T-helper 1 cell (primary cell): ENCODE results near the gene LDLRAD3.

Experiments used
- DNase-seq, 5 donors: peaks; one replicate each; pipeline ENCODE4 v3.0.0-alpha.2; 2012 to 2020

The LDLRAD3 gene

DNA sequence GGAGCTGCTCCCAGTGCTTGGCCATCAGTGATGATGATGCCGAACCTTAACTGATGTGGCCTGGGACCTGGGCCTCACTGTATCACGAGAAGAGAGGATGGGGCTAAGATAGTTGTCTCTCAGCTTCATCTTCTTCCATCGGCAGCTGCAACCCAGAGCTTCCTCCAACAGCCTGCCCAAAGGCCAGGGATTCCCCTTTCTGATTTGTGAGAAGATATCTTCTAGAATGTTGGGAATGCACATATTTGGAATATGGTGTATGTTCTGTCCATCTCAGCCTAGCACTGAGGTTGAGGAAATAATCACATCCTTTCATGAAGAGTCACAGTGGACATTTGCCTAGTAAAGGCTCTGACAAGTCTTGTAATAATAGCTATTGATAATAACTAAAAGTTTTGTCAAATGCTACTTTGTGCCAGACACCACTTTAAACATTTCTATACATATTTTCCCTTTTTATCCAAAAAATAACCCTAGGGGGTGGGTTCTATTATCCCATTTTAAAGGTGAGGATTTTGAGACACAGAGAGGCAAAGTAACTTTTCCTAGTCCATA, 272.3 kb downstream of the LDLRAD3 start:
- no peak for DNase-seq

DNA sequence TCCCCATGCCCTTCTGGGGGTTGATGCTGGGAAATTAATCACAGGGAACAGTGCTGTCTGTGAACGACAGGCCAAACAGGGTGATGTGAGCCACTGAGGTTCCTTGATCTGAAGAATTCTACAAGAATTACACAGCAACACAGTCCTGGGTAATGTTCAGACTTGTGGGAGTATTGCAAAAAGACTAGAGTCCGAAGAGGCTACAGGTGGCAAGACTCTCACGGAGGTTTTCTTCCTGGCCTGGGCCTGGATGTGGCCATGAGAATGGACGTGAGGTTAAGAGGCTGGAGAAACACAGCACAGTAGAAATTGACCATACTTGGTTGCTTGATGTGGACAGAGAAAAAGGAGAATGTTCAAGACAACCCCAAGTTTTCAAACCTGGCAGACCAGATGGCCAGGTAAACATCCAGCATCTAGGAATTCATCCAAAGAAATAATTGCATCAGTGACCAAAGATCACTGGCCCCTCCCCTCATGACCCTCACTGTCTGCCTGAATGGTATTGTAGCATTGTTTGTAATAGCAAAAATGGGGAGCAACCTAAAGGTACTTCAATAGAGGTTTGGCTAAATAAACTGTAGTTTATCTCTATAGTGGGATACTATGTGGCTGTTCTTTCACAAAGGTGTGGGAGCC, 274.5 kb downstream of the LDLRAD3 start:
- DNase-seq: no peak

DNA sequence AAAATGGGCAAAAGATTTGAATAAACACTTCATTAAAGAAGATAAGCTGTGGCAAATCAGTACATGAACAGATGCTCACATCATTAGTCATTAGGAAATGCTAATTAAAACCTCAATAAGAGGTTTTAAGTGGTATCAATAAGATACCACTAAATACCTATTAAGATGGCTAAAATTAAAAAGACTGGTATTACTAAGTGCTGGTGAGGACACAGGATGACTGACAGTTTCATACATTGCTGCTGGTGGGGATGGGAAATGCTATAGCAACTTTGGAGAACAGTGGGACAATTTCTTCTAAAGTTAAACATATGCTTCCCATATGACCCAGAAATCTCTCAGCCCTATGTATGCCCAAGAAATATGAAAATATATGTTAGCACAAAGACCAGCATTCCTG, 276.1 kb downstream of the LDLRAD3 start:
- no peak for DNase-seq

DNA sequence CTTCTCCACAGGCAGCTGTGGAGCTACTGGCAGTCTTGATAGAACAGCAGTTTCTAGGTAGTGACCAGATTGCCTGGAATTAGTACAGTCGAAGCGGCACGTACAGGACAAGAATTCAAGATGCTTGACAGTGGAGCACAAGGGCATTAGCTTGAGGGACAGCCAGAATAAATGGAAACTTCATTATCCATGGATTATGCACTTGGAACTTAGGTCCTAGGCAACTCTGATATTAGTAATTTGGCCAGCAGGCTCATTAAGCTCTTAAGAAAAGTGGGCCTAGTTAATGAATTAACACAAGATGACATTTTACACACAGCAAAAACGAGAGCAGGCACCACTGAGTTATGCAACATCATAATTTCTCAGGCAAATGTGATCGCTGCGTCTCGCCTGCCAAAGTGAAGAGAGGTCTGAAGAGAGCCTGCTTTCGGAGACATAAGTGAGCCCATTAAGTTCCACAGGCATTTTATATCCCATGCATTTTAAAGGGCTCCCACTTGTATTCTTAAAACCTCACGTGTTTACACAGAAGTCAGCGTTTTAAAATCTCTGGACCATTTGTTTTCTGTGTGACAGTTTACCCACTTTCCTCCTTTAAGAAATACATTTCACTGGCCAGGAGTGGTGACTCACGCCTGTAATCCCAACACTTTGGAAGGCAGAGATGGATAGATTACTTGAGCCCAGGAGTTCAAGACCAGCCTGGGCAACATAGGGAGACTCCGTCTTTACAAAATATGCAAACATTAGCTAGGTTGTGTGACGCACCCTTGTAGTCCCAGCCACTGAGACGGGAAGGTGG, 279.2 kb downstream of the LDLRAD3 start:
- no peak for DNase-seq

DNA sequence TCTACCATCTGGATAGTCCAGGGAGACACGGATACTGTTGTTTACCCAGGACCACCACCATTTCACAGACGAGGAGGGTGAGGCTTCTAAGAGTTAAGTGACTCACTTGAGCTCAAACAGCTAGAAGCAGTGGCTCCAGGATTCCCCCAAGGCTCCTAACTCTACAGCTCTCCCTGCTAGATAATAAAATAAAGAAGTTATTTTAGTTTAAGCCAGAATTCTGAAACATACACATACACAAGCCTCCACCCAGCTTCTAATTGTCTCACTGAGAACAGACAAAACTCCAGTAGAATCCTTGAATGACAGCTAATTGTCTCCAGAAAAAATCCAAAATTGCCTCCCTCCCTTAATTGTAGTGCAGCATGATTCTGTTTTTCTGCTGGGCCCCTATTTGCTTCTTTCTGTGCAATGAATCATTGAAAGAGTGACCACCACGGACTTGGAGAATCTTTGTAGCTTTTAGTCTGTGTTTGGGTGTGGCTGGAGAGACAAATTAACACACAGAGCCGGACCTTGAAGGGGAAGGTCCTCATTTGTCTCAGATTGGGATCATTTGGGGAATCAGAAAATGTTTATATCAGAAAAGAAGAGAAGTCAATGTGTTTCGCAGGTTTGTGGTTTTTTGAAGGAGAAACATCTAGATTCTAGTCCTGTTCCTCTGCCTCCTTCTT, 280.5 kb downstream of the LDLRAD3 start:
- no peak for DNase-seq

DNA sequence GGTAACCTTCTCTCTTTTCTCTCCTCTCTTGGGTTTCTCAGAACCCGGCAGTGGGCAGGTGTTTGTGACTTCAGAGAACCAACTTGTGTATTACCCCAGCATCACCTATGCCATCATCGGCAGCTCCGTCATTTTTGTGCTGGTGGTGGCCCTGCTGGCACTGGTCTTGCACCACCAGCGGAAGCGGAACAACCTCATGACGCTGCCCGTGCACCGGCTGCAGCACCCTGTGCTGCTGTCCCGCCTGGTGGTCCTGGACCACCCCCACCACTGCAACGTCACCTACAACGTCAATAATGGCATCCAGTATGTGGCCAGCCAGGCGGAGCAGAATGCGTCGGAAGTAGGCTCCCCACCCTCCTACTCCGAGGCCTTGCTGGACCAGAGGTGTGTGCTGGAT, 283.2 kb downstream of the LDLRAD3 start:
- DNase-seq: no peak

DNA sequence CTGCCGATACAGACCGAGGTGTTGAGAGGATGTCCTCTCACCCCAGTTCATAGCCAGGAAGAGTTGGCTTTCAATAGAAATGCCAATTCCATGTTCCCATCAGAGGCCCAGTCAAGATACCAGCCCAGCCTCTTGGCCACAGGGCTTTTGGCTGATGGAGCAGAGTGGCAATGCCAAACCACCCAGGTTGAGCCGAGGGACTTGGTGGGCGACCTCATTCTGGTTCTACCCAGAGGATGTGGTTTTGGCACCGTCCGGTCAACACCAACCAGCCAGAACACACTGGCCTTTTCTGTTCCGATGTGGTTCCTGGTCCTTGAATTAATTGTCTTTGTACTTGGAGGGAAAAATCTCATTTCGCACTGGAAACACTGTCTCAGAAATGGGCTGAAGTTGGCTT, 284.8 kb downstream of the LDLRAD3 start:
- no peak for DNase-seq

DNA sequence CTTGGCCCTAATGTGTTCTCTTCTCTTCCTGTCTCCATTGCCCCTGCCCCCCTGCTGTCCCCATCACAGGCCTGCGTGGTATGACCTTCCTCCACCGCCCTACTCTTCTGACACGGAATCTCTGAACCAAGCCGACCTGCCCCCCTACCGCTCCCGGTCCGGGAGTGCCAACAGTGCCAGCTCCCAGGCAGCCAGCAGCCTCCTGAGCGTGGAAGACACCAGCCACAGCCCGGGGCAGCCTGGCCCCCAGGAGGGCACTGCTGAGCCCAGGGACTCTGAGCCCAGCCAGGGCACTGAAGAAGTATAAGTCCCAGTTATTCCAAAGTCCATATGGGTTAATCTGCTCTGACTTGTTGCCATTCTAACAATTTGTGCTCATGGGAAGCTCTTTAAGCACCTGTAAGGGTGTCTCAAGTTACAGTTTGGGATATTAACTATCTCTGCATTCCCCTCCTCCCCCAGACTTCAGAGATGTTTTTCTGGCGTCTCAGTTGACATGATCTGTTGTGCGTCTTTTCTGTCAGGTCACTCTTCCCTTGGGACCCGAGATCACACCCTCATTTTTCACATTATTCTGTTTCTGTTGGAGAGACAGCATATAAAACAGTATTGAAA, 285.3 kb downstream of the LDLRAD3 start:
- DNase-seq: no peak

DNA sequence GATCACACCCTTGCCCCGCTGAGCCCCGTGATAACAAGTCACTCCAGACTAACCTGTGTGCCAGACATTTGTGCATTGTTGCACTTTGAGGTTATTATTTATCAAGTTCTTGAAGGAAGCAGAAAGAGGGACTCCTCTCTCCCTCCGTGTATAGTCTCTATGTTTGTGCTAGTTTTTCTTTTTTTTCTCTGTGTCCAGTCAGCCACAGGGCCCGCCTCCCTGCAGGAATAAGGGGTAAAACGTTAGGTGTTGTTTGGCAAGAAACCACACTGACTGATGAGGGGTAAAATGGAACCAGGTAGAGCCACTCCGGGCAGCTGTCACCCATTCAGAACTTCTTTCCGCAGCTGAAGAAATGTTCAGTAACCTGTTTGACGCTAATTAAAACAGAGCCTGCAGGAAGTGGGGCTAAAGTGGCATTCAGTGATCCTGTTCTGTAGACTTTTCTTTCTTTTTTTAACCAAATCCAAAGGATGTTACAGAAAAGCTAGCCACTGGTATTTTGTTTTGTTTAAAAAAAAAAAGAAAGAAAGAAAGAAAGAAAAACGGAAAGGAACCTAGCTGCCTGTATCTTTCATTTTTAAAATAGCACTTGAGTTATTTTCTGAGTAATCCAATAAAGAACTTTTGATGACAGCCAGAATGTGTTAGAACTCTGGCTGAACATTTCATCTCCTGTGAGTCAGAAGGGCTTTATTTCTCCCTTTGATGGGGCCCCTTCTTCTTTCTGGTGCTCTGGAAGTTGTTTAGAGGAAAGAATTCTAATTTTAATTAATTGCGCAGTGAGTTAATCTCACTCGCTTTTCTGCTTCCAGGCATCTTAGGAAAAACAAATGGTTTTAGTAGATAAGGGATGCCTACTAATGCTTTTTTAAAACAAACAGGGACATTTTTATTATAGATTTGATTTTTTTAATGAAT, 287.2 kb downstream of the LDLRAD3 start:
- no peak for DNase-seq

DNA sequence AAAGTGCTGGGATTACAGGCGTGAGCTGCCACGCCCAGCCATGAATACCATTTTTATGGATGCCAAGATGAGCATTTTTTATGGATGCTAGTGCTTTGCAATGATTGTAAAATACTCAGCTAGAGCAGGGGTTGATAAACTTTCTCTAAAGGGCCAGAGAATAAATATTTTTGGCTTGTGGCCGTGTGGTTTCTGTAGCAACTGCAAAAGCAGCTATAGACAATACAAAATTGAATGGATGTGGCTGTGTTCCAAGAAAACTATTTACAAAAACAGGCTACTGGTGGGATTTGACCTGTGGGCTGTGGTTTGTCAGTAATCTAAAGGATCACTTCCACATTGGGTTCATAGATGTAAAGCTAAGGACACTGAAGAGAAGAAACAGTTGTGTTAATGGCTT, 289.3 kb downstream of the LDLRAD3 start:
- no peak for DNase-seq

DNA sequence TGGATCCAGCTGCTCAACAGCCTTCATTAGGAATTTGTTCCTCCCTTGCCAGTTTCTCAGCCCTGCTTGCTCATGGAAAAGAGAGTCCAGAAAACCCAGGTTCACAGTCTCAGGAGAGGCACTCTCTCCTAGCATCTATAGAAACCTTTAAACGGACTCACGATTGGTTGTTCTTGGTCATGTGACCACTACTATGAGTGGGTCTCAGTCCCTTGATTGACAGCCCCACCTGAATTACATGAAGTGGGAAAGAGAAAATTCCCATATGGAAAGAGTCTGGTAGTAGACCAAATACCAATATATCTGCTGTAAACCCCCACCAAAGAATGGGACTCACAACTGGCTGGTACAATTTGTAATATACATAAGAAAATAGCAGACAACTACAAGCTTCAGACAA, 291.0 kb downstream of the LDLRAD3 start:
- no peak for DNase-seq

DNA sequence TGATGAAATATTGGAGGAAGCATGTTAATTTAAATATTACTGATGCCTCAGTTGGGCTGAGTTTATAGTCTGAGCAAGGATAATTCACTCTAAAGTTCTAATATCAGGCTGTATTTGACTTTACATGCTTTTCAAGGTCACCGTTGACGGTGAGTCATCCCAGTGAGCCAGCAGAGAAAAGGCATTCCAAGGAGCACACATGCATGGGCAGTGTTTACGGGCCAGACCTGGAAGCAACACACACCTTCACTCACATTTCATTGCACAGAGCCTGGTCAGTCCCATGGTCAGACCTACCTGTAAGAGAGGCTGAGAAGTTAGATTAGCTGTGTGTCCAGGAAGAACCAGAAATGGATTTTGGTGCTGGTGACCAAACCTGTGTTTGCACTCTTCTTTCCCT, 291.9 kb downstream of the LDLRAD3 start:
- no peak for DNase-seq

DNA sequence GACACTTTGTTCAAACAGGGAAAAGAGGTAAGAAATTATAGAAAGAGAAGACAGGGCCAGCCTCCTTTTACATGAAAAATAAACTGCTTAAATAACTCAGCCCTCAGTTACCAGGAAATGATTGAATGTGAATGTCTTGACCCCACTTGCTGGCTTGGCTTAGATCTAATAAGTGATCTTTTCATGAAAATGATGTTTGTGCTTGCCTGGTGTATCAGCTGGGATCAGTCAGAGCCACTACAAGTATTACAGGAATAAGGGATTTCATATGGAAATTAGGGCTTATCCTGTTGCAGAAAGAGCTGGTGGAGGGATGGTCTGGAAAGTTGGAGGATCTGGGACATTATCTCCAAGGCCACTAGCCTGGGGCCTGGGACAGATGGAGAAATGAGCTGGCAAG, 293.5 kb downstream of the LDLRAD3 start:
- no peak for DNase-seq

DNA sequence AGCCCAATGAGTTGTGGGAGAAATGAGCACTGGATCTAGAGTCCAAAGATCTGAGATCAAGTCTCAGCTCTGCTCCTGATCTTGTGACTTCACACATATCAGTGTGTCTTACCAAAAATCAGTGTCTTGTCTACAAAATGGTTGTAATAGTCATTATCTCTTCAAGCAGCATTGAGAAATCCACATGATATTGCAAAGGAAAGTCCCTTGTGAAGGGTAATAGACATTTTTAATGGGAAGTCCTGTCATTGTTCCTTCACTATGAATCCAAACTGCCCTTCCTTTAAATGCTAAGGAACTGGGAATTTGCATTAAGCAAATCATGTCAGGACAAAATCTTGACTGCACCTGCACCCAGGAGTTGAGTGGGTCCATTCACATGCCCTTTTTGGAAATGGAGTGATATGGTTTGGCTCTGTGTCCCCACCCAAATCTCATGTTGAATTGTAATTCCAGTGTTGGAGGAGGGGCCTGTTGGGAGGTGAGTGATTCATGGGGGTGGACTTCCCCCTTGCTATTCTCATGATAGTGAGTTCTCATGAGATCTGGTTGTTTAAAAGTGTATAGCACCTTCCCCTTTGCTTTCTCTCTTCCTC, 294.3 kb downstream of the LDLRAD3 start:
- no peak for DNase-seq

DNA sequence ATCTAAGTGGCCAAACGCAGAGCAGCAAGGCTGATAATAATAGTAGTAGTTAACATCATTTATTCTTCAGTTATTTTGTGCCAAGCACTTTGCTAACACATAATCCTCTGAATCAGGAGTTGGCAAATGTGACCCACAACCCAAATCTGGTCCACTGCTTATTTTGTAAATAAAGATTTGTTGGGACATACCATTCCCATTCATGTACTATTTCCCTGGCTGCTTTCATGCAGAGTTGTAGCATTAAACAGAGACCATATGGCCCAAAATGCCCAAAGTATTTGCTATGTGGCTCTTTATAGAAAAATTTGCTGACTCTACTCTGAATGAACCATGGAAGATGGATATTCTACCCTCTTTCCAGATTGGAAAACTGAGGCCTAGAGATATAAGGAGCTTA, 295.0 kb downstream of the LDLRAD3 start:
- no peak for DNase-seq

DNA sequence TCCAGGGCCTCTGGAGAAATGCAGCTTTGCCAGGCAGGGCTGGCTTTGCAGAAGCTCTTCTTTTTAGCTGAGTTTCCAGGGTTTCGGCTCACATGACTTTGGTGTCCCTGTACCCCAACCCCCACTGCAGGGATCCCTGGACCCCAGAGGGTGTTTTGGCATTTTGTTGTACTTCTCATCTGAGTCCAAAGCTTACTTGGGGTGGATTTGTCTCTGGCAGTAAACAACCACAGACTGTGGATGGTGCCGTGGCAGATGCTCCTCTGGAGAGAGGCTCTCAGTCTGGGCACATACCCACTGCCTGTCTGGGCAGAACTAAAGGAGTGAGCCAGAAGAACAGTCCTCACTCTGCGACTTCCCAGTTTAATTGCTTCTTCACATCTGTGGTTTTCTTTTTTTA, 295.8 kb downstream of the LDLRAD3 start:
- DNase-seq: no peak

DNA sequence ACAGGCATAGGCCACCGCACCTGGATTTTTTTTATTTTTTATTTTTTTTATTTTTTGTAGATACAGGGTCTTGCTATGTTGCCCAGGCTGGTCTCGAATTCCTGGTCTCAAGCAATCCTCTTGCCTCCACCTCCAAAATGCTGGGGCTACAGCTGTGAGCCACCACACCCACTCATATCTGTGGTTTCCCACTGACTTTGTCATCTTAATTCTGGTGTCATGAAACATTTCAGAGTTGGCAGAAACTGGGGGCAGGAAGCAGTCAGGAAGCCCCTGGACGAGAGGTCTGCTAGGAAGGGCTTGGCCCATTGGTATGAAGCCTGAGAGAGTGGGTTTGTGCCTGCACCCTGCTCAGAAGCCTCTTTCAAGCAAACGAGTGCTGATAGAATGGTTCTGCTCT, 296.3 kb downstream of the LDLRAD3 start:
- no peak for DNase-seq

DNA sequence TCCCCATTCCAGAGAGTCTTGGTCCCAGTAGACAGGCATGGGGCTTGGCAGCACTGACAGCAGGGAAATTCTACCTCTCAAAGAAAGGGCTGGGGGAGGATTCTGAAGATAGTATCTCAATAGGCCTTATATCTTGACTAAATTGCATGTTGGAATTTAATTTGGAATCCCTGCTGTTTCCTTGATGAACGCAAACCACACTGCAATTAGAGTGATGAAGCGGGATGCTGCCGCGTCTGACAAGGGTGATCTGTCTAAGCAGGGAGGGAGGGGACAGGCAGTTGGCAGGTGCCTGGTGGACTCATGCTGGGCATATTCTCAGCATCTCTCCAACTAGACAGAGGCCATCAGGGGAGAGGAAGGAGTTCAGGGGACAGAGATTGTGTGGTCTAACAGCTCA, 296.9 kb downstream of the LDLRAD3 start:
- DNase-seq: no peak

DNA sequence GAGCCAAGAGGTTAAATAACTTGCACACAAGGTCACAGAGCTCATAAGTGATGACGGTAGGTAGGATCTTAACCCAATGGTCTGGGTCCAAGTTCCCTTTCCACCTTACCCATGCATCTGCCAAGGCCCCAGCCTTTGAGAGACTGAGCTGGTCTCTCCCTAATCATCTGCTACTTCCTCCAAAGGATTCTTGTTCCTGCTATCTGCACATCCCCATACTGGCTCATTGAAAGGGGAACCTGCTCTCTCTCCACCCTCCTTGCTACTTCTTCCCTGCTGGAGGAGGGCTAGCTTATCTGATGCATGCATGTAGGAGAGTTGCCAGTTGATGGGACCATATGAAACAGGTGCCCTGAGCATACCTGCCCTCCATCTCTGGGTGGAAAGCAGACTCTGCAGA, 297.6 kb downstream of the LDLRAD3 start:
- DNase-seq: no peak

DNA sequence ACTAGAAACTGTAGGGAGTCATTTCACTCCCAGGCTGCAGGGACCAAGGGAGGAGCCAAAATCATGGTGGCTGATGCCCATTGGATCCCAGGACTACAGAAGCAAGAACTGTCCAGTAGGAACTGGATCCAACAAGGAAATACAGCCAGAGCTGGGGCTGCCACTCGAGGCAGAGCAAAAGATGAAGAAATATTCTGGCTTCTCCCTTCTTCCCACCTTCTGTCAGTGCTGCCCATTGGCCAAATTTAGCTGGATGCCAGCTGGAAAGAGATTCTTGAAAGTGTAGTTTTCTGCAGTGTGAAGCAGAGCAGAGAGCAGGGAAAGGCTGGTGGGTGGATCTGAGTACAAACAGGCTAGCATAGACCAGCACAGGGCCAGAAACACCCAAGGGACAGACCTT, 299.8 kb downstream of the LDLRAD3 start:
- DNase-seq: no peak

DNA sequence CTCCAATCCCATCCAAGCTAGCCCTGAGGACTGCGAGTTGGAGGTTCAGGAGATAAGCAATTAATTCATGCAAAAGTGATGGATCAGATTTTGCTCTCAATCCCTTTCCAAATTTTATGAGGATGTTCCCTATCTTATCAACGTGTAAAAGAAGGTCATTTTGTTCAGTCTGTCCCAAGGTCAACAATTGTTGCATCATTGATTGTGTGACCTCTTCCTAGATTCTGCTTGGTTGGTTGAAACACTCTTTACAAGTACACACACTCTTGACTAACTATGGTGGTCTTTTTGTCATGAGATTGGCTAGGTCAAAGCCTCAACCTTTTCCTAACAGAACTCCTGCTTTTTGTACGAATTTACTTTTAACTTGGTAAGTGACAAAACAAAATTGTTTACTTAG, 303.6 kb downstream of the LDLRAD3 start:
- no peak for DNase-seq

DNA sequence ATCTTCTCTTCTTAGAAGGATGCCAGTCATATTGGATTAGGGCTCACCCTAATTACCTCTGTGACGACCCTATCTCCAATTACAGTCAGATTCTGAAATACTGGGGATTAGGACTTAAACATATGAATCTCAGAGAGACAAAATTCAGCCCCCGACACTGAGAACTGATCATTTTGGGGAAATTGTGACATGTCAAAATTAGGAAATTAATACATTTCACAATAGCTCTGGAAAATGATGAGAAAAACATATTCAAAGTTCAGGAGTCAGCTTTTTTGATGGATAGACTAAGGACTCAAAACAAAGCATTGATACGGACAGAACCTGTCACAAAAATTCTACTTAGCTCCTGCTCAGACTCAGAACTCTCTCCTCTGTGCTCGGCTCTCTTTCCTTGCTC, 304.6 kb downstream of the LDLRAD3 start:
- no peak for DNase-seq
